Superior temporal gyrus (tissue), 1 donor: ENCODE measurements around the gene DDX31.
"Not testable (repeated sequence)": the region's sequence is repeated elsewhere in the genome, so short reads cannot be mapped to it uniquely, and the experiment has no call there.

Source experiments
- DNase-seq: peaks from one replicate; pipeline ENCODE4 v3.0.0-alpha.2; 2016; ENCODE audit errors: extremely low spot score

DDX31 gene

GRCh38 chr9:132669698-132670456 lies at the start of gene DDX31:
Gene DDX31, minus strand, starts transcription at chr9:132669983. Its CDS starts 49 bp downstream, at chr9:132669934.
- peak; percentile 86 for DNase-seq

DNA sequence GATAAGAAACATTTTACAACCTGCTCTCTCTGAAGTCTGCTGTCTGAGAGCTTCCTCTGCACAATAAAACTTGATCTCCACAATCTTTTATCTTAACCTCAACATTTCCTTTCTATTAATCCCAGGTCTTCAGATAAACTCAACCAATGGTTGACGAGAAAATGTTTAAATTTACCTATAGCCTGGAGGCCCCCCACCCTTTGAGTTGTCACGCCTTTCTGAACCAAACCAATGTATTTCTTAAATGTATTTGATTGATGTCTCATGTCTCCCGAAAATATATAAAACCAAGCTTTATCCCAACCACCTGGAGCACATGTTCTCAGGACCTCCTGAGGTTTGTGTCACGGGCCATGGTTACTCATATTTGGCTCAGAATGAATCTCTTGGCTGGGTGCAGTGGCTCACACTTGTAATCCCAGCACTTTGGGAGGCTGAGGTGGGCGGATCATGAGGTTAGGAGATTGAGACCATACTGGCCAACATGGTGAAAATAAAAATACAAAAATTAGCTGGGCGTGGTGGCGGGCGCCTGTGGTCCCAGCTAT lies 48.7 kb upstream of the DDX31 start:
- not testable (repeated sequence) for DNase-seq

DNA sequence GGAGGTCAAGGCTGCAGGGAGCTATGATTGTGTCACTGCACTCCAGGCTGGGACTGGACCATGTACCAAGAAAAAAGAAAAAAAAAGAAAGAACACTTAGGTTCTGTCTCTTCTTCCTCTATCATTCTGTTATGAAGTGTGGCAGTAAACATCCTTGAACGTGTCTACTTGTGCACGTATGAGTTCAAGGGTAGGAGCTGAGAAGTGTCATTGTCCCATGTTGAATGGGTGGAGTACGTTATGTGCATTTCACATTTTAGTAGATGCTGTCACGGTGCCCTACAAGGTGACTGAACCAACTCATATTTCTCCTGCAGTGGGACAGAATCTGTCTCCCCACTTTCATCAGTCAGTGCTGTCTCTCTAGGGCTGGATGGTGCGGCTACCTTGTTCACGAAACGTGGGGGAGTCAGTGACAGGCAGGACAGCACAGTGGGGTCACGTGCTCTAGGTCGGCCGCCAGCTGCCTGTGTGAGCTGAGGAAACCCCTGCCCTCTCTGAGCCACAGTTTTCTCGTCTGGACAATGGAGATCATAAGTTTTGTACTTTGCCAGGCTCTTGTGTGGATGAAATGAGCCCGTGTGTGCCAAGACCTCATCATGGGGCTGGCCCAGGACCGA lies 47.7 kb upstream of the DDX31 start:
- DNase-seq, result no peak

DNA sequence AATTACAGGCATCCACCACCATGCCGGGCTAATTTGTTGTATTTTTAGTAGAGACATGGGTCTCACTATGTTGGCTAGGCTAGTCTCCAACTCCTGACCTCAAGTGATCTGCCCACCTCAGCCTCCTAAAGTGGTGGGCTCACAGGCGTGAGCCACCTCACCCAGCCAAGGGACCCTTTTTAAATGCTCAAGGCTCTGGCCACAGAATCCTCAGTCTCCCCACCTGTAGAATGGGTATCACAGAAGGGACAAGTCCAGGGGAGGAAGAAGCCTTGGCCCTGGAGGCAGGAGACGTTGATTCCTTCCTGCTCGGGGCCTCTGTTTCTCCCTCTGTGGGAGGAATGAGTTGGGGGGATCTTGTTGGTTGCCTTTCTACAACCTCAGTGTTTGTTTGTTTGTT lies 46.2 kb upstream of the DDX31 start:
- DNase-seq, result no peak

GRCh38 chr9:132712753-132713152 lies 43.0 kb upstream of the DDX31 start:
- DNase-seq, result no peak

DNA sequence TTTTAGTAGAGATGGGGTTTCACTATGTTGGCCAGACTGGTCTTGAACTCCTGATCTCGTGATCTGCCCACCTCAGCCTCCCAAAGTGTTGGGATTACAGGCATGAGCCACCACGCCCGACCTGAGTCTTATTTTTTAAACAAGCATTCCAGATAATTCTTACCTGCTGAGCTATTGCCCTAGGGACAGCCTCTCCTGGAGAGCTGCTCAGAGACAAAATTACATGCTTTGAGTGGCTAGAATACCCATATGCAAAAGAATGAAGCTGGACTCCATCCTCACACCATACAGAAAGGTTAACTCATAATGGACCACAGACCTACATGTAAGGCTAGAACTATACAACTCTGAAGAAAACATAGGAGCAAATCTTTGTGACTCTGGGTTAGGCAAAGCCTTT lies 42.1 kb upstream of the DDX31 start:
- no peak for DNase-seq

- DNase-seq, result not testable (repeated sequence)
These were observed 41.4 kb upstream of the DDX31 start for GRCh38 chr9:132711152-132711551.

DNA sequence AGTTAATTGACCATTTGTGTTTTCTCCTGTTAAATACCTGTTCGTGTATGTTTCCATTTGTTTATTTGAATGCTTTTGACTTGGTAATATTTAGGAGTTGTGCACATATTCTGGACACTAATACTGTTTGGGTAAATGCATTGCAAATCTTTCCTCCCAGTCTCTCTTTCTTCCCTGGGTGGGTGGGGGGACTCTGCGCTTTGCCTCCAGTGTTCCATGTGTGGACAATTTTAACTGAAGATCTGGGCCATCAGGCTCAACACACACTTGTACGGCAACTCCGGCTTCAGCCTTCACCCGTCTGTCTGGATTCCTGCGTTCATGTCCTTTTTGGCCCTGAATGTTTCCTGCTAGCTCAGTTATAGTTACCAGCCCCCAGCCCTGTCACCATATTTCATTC lies 40.5 kb upstream of the DDX31 start:
- DNase-seq, result no peak

DNA sequence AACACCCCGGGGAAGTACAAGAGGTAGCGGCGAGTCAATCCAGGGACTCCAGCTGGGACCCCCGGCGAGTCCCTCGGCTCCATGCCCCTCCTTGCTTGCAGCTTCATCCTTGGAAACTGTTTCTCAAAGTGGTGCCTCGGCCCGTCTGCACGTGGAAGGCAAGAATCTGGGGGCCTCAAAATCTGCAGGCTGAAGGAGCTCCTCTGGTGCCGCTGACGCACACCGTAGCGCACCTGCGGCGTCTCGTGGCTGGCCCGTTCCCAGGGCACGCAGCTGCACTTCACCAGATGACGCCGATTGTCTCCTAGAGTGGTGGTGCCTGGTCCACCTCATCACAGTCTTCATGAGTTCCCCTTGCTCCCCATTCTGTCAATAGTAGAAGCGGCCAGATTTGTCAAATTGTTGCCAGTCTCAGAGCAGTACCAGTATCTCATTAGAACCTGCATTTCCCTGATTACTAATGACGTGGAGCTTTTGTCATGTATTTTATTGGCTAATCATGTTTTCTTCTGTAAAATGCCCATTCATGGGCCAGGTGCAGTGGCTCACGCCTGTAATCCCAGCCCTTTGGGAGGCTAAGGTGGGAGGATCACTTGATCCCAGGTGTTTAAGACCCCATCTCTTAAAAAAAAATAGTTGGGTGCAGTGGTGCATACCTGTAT lies 39.1 kb upstream of the DDX31 start:
- no peak for DNase-seq

DNA sequence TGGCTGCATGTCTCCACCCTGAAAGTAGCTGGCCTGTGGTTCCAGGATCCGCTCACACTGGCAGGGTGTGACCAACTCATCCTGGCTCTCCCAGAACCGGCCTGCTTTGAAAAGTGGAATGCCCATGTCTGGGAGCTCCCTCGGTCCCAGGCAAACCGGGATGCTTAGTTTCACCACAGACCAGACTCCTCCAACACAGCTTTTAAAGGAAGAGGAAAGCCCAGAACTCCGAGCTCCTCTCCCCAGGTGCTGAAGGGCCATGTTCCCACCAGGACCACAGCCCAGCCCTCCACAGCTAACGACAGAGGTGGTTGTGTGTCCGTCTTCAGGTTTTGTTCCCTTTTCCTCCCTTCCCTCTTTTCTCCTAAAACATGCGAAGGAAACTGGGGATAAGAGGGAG lies 38.5 kb upstream of the DDX31 start:
- DNase-seq, result no peak

GRCh38 chr9:132703336-132703735 lies 33.6 kb upstream of the DDX31 start:
- DNase-seq, result no peak

- no peak for DNase-seq
These were observed 32.5 kb upstream of the DDX31 start for GRCh38 chr9:132702254-132702653.

DNA sequence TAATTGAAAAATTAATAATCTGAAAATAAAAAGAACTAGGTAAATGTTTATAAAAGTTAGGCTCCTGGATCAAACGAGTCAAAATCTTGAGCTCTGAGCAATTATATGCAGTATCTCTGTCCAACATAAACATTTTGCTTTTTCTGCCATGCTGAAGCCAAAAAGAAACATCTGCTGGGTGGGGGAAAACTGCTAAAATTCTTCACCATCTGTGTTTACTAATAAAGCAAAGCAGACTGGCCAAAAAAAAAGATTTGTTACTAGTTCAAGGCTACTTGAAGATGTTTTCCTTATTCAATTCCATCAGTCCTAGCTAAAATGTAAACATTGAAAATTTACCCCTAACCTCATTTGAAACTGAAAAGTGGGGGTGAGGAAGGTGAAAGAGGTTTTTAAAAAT lies 30.2 kb upstream of the DDX31 start:
- DNase-seq, result no peak

- DNase-seq, result no peak
These were observed 29.2 kb upstream of the DDX31 start for GRCh38 chr9:132698989-132699388.

DNA sequence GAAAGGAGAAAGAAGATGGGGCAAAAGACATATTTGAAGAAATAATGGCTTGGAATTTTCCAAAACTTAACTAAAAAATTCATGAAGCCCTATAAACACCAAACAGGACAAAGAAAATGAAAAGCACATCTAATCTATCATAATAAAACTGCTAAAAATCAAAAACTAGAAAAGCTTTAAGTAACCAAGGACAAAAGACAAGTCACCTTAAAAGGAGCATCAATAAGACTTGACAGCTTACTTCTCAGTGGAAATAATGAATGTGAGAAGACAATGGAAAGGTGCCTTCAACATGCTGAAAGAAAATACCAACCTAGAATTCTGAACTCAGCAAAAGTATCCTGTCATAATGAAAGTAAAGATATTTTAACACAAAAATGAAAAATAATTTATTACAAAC lies 27.4 kb upstream of the DDX31 start:
- no peak for DNase-seq

- DNase-seq, result no peak
These were observed 24.4 kb upstream of the DDX31 start for GRCh38 chr9:132694144-132694543.

DNA sequence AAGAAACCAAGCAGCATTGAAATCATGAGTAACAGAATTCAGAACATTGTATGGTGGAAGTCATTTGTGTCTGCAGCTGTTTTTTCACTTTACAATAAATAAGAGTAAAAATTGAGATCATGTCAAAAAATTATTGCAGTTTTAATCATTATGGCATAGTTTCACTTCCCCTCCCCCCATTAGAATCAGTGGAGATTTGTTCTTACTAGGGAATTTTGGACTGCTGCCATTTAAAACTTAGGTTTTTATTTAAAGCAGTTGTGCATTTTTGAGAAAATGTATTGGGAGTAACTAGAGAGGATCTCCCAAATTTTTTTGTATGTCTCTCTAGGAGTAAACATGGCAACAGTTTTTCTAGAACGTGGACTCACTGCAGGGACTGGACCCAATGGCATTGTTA lies 20.9 kb upstream of the DDX31 start:
- DNase-seq, result no peak

DNA sequence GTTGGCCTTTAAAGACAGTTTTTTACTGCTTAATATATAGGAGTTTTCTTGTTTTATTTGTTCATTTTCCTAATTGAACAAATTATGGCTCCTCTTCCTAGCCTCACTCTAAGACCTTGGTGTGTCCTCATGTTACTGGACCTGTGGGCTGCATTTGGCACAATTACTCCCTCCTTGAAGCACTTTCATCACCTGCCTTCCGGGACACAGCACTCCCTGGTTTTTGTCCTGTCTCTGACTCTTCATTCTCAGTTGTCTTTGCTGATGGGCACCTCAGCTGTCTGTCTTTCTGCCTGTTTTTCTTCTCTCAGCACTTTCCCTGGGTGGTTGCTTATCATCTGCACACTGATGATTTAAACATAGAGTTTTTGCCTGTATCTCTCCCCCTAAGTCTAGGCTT lies 14.1 kb upstream of the DDX31 start:
- DNase-seq, result no peak

GRCh38 chr9:132681561-132681960 lies 11.8 kb upstream of the DDX31 start:
- DNase-seq, result no peak

- DNase-seq, result no peak
These were observed 10.3 kb upstream of the DDX31 start for GRCh38 chr9:132679946-132680625.

- DNase-seq, result no peak
These were observed 8.2 kb upstream of the DDX31 start for GRCh38 chr9:132677976-132678375.

DNA sequence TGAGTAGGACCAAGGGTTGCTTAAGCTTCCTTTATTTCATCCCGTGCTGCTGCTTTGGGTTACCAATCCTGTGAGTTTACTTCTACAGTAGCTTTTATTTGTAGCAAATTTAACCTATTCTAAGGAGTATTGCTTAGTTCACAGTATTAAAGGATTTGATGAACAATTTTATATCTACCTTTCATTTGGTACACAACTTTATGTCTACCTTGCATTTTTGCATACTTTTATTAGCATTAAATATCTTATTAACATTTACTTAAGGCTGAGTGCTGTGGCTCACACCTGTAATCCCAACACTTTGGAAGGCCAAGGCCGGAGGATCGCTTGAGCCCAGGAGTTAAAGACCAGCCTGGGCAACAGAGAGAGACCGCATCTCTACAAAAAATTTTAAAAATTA lies 4.7 kb upstream of the DDX31 start:
- no peak for DNase-seq
